NB4 (cell line): ENCODE results near the gene SUSD4.

Experiments
- DNase-seq: peaks from one replicate; pipeline ENCODE4 v3.0.0; 2010; ENCODE audit warnings: low read depth
- H3K4me3 ChIP-seq: one replicate; pipeline ENCODE4 v1.5.1; 2011; ENCODE audit warnings: mild to moderate bottlenecking, low read depth, low read length, moderate library complexity
- MYC ChIP-seq: IDR thresholded peaks from 2 replicates; pipeline ENCODE4 v1.6.1; 2011; ENCODE audit warnings: low read depth, low read length
- POLR2A ChIP-seq: IDR thresholded peaks from 2 replicates; pipeline ENCODE4 v1.6.1; 2011; ENCODE audit warnings: mild to moderate bottlenecking; ENCODE audit not compliant: insufficient read length; ENCODE audit errors: extremely low read depth
- TF ChIP-seq, protein P1 (sequence below): IDR thresholded peaks from 2 replicates; pipeline ENCODE4 v1.6.1; 2011; ENCODE audit warnings: low read depth, low read length
- TF ChIP-seq, protein P2 (sequence below): IDR thresholded peaks from one replicate; pipeline ENCODE4 v1.5.1; 2012; ENCODE audit warnings: low read depth, low read length

Gene SUSD4

DNA sequence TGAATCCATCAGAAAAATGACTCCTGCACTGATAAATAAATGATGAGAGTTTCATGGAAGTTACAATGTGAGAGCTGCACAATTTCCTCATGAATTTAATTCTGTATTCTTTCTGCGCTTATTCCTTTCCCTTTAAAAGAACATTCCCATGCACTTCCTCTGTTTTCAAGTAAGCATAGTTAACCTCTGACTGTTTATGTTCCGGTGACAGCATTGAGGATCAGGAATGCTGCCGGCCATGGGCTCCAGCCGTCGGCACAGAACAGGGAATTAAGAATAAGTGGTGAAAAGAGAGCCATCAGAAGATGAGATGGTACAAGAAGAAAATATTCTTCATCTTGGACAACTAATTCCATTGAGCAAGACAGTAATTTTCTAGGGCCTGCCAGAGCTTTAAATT, 65.3 kb downstream of the SUSD4 start:
- TF ChIP-seq, protein P1, sequence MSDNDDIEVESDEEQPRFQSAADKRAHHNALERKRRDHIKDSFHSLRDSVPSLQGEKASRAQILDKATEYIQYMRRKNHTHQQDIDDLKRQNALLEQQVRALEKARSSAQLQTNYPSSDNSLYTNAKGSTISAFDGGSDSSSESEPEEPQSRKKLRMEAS, result no peak
- no peak for TF ChIP-seq POLR2A
- TF ChIP-seq, protein P2, sequence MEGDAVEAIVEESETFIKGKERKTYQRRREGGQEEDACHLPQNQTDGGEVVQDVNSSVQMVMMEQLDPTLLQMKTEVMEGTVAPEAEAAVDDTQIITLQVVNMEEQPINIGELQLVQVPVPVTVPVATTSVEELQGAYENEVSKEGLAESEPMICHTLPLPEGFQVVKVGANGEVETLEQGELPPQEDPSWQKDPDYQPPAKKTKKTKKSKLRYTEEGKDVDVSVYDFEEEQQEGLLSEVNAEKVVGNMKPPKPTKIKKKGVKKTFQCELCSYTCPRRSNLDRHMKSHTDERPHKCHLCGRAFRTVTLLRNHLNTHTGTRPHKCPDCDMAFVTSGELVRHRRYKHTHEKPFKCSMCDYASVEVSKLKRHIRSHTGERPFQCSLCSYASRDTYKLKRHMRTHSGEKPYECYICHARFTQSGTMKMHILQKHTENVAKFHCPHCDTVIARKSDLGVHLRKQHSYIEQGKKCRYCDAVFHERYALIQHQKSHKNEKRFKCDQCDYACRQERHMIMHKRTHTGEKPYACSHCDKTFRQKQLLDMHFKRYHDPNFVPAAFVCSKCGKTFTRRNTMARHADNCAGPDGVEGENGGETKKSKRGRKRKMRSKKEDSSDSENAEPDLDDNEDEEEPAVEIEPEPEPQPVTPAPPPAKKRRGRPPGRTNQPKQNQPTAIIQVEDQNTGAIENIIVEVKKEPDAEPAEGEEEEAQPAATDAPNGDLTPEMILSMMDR, result no peak
- no peak for TF ChIP-seq MYC
- H3K4me3 ChIP-seq, result no peak overlapping the region
- no peak for DNase-seq

DNA sequence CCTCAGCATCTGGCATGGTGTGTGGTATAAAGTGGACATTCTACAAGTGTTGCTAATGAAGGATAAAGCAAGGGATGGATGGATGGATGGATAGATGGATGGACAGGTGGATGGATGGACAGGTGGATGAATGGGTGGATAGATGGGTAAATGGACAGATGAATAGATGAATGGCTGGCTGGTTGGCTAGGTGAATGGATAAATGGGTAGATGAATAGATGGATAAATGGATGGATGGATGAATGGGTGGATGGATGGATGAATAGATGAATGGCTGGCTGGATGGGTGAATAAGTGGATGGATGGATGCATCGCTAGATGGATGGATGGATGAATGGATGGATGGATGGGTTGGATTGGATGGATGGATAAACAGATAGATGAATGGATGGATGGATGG, 66.2 kb downstream of the SUSD4 start:
- TF ChIP-seq, protein P2, result no peak
- TF ChIP-seq, protein P1, result no peak
- TF ChIP-seq POLR2A, result no peak
- no peak for TF ChIP-seq MYC
- DNase-seq, result no peak

DNA sequence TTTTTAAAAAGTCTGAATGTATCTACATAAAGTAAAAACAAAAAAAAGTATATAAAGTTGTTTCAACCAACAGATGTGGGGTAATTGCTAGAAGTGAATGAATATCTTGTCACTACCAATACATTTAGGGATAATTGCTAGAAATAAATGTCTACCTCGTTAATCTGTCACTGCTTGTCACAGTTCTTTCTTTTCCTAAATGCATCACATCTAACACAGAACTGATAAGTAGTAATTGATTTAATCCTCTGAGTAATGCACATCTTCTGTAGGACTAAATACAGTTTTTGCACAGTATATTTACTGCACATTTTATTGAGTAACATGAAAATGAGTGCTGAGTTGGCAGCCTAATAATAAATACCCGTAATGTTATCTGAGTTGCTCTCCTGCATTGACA, 72.2 kb downstream of the SUSD4 start:
- no peak overlapping the region for H3K4me3 ChIP-seq
- TF ChIP-seq, protein P2, result no peak
- TF ChIP-seq POLR2A, result no peak
- TF ChIP-seq, protein P1, result no peak
- DNase-seq, result no peak

More for the DNA sequence above, 66.2 kb downstream of the SUSD4 start:
- H3K4me3 ChIP-seq, result no peak overlapping the region

DNA sequence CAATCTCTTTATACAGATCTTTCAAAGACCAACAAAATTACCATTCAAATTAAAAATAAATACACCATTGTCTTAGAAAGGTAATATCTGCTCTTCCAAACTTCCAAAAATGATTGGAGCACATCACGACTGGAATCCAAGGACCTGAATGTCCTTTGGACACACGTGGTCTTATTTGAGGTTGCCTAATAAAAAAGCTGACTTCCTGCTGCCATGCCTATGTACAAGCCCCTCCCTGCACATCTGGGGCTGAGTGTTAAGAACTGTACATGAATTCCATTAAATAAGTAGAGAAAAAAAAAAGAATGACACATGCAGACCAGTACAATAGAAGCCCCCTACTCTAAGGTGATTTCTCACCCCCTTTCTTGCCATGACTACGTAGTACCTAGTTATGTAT, 73.6 kb downstream of the SUSD4 start:
- no peak overlapping the region for H3K4me3 ChIP-seq
- DNase-seq, result no peak
- TF ChIP-seq POLR2A (no peak), MYC (no peak)
- TF ChIP-seq, protein P1, result peak; percentile 70
- TF ChIP-seq, protein P2, result no peak

DNA sequence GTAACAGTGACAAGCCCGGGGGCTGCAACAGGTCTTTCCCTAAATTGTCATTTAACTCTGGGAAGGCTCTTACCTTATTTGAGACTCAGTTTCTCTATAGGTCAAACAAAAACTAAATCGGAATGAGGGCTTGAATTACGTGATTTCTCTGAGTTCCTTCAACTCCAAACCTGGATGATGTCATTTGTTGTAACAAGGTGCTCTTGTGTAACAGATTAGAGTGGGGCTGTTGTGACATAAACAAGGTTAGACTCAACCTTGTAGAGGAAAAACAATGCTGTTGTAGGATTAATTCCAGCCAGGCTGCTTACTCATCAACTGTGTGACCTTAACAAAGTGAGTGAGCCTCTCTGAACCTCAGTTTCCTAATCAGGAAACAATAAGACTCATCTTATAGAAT, 74.4 kb downstream of the SUSD4 start:
- H3K4me3 ChIP-seq, result no peak overlapping the region
- TF ChIP-seq MYC (no peak), POLR2A (no peak)
- TF ChIP-seq, protein P2, result no peak
- TF ChIP-seq, protein P1, result no peak
- DNase-seq, result no peak

DNA sequence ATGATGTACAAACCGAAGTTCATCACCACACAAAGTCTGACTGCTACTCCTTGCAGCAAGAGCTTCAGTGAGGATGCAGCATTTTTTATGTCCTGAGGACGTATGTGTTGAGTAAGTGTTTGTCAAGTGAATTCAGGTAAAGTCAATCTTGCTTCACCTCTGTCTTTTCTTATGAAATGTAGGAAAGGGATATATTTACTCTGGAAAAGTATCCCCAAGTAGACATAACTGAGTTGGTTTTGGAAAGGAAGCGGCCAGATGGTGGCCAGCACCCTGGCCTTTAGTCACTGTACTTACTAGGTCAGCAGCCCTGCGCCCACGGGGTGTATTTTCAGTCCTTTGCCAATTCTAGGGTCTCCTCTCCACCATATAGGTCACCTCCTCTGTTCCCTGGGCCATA, 75.2 kb downstream of the SUSD4 start:
- TF ChIP-seq POLR2A (no peak), MYC (no peak)
- TF ChIP-seq, protein P1, result no peak
- TF ChIP-seq, protein P2, result no peak
- no peak overlapping the region for H3K4me3 ChIP-seq
- no peak for DNase-seq
